Kidney (tissue), 14 donors: ENCODE measurements around the gene MTR. TPM values are rescaled to one million over a fixed set of nuclear protein-coding genes. Genes with fewer than 3 reads are reported as not detected.
A peak's percentile ranks its signal among the peaks of the same experiment; 100 is the strongest.

Source experiments
- DNase-seq, 5 donors: peaks; one replicate each; pipeline ENCODE4 v3.0.0-alpha.2; 2013 to 2020
- FAIRE-seq: peaks from 2 replicates; lab custom pipeline; 2012; peaks lifted over from hg19 to GRCh38; lab: Jason Lieb, UNC
- H3K27ac ChIP-seq, 2 donors: one replicate each; pipeline ENCODE4 v1.7.0; 2013; ENCODE audit warnings: low read depth in 2 of 2, low read length in 2 of 2, inconsistent platforms in 1 of 2
- H3K27me3 ChIP-seq: one replicate; pipeline ENCODE4 v1.7.1; 2013; ENCODE audit warnings: low read length, inconsistent platforms; ENCODE audit not compliant: control insufficient read depth, insufficient read depth
- H3K36me3 ChIP-seq, 3 donors: one replicate each; pipeline versions ENCODE4 v1.7.0 to v1.7.1; 2013; ENCODE audit warnings: low read length in 3 of 3, control low read depth in 1 of 3, inconsistent platforms in 1 of 3; ENCODE audit not compliant: insufficient read depth in 3 of 3, control insufficient read depth in 2 of 3
- H3K4me1 ChIP-seq, 3 donors: one replicate each; pipeline versions ENCODE4 v1.7.0 to v1.7.1; 2013; ENCODE audit warnings: low read length in 3 of 3, inconsistent platforms in 1 of 3, low read depth in 1 of 3; ENCODE audit not compliant: control insufficient read depth in 2 of 3, insufficient read depth in 2 of 3
- H3K4me3 ChIP-seq, 3 donors: one replicate each; pipeline versions ENCODE4 v1.7.0 to v1.8.1; 2013; ENCODE audit warnings: low read length in 3 of 3, control low read depth in 1 of 3, inconsistent platforms in 1 of 3
- H3K9ac ChIP-seq, 3 donors: one replicate each; pipeline versions ENCODE4 v1.7.0 to v1.7.1; 2013; ENCODE audit warnings: low read length in 3 of 3, control low read depth in 1 of 3, inconsistent platforms in 1 of 3
- H3K9me3 ChIP-seq, 3 donors: one replicate each; pipeline versions ENCODE4 v1.7.0 to v1.7.1; 2013; ENCODE audit warnings: low read length in 3 of 3, control low read depth in 1 of 3, inconsistent platforms in 1 of 3; ENCODE audit not compliant: control insufficient read depth in 2 of 3, insufficient read depth in 1 of 3
- intact Hi-C: fragments of 100-400 bp; cut with DNase I; formaldehyde crosslinking; loops from one replicate; pipeline ENCODE4 v1.11.1; 2022
- polyA plus RNA-seq: library from polyadenylated mRNA; stranded (reverse); fragments of 350-450 nt; fragmentation: Illumina TruSeq; extraction: RNeasy Lipid Tissue Mini Kit (QIAGEN cat#74804); gene quantifications from one replicate; pipeline ENCODE4 v1.2.3, GENCODE V29; 2014; ENCODE audit warnings: low read depth, low replicate concordance; ENCODE audit not compliant: insufficient read depth
- total RNA-seq: library from RNA; stranded (reverse); fragmentation: NEBNext Ultra II Directional; extraction: Animal tissue kit (Norgen Biotek cat#: 25700); gene quantifications from one replicate; pipeline ENCODE4 v1.2.1, GENCODE V29; 2021
- TF ChIP-seq, protein P1 (sequence below): IDR thresholded peaks from 3 replicates; pipeline ENCODE4 v1.5.1; 2012; ENCODE audit warnings: mild to moderate bottlenecking, moderate library complexity, borderline replicate concordance; ENCODE audit not compliant: insufficient read depth; ENCODE audit errors: extremely low read depth
- donor health status: control.
- donor health status: control.
- donor health status: control.
- donor health status: control.
- donor health status: control.
- donor health status: DM: yes; HTN: yes; CAD: no.
- donor health status: Normal renal cell carcinoma (clear cell type).

Gene MTR
- total and polyA plus RNA-seq, 2 donors from 2014 or later: 7.6 to 61.0 TPM

- intact Hi-C loops: no loop called here
- H3K4me3 ChIP-seq: no peak overlapping the region
- no peak overlapping the region for H3K9ac ChIP-seq
- no peaks in the 10 kb centered on the region for H3K9me3 ChIP-seq
- no peak overlapping the region for H3K27ac ChIP-seq
- DNase-seq (peak in 4 of 5 donors; percentile 38 to 74 (median 54)), FAIRE-seq (no peak)
- no peaks in the 10 kb centered on the region for H3K4me1 ChIP-seq
- no peaks in the 10 kb centered on the region for H3K27me3 ChIP-seq
- TF ChIP-seq, protein P1, sequence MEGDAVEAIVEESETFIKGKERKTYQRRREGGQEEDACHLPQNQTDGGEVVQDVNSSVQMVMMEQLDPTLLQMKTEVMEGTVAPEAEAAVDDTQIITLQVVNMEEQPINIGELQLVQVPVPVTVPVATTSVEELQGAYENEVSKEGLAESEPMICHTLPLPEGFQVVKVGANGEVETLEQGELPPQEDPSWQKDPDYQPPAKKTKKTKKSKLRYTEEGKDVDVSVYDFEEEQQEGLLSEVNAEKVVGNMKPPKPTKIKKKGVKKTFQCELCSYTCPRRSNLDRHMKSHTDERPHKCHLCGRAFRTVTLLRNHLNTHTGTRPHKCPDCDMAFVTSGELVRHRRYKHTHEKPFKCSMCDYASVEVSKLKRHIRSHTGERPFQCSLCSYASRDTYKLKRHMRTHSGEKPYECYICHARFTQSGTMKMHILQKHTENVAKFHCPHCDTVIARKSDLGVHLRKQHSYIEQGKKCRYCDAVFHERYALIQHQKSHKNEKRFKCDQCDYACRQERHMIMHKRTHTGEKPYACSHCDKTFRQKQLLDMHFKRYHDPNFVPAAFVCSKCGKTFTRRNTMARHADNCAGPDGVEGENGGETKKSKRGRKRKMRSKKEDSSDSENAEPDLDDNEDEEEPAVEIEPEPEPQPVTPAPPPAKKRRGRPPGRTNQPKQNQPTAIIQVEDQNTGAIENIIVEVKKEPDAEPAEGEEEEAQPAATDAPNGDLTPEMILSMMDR: peak; percentile 44
- no peaks in the 10 kb centered on the region for H3K36me3 ChIP-seq
These were observed 41.6 kb upstream of the MTR start for GRCh38 chr1:236753516-236753915.

GRCh38 chr1:236753964-236754363 lies 41.1 kb upstream of the MTR start:
- Histone ChIP-seq H3K4me1 (no peaks in the 10 kb centered on the region), H3K27ac (no peak overlapping the region), H3K9ac (no peak overlapping the region), H3K27me3 (no peaks in the 10 kb centered on the region), H3K36me3 (no peaks in the 10 kb centered on the region), H3K4me3 (no peak overlapping the region), H3K9me3 (no peaks in the 10 kb centered on the region)
- FAIRE-seq (no peak), DNase-seq (no peak)
- intact Hi-C loops: no loop called here
- TF ChIP-seq, protein P1: no peak

- DNase-seq (no peak), FAIRE-seq (no peak)
- Histone ChIP-seq H3K4me3 (no peak overlapping the region), H3K9me3 (no peaks in the 10 kb centered on the region), H3K27ac (no peak overlapping the region), H3K36me3 (no peaks in the 10 kb centered on the region), H3K9ac (no peak overlapping the region), H3K27me3 (no peaks in the 10 kb centered on the region), H3K4me1 (no peaks in the 10 kb centered on the region)
- TF ChIP-seq, protein P1: no peak
- intact Hi-C loops: no loop called here
These were observed 40.4 kb upstream of the MTR start for GRCh38 chr1:236754525-236755210.

DNA sequence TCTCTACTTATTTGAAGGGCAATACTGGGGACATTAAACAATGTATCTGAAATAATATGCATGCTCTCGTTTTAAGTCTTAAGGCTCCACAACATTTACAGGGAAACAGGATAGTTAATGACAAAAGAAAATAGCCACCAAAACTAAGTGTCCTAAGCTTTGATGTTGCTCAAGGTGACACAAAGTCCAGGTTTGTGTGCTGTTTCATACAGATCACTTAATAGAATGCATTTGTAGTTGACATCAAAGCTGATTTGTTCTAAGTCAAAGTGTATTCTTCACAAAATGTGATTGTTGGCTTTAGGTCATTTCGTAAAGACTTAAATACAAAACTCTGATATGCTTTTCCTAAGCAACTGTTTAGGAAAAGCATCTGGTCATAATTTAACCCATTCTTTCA lies 37.5 kb upstream of the MTR start:
- Histone ChIP-seq H3K9me3 (no peaks in the 10 kb centered on the region), H3K4me3 (no peak overlapping the region), H3K27ac (no peak overlapping the region), H3K4me1 (no peaks in the 10 kb centered on the region), H3K27me3 (no peaks in the 10 kb centered on the region), H3K36me3 (no peaks in the 10 kb centered on the region), H3K9ac (no peak overlapping the region)
- DNase-seq (no peak), FAIRE-seq (no peak)
- intact Hi-C loops: no loop called here
- TF ChIP-seq, protein P1: no peak
